Activated naive CD4-positive, alpha-beta T cell (primary cell): ENCODE data around the gene LOXHD1.

ENCODE experiments used
- DNase-seq, 4 experiments: peaks; one replicate each; lab custom pipeline; 2025; lab: John Stamatoyannopoulos, UW

Gene LOXHD1

GRCh38 chr18:46448347-46448746, 208.7 kb downstream of the LOXHD1 start:
- no peak for DNase-seq

- no peak for DNase-seq
Measured at GRCh38 chr18:46447792-46448191, 209.2 kb downstream of the LOXHD1 start.

GRCh38 chr18:46447323-46447722, 209.7 kb downstream of the LOXHD1 start:
- no peak for DNase-seq

GRCh38 chr18:46445522-46446313, 211.3 kb downstream of the LOXHD1 start:
- DNase-seq, result no peak

- no peak for DNase-seq
Measured at GRCh38 chr18:46439037-46439436, 218.0 kb downstream of the LOXHD1 start.

GRCh38 chr18:46437061-46437460, 220.0 kb downstream of the LOXHD1 start:
- no peak for DNase-seq

- DNase-seq, result no peak
Measured at GRCh38 chr18:46436621-46437020, 220.4 kb downstream of the LOXHD1 start.

- no peak for DNase-seq
Measured at GRCh38 chr18:46435031-46435430, 222.0 kb downstream of the LOXHD1 start.

GRCh38 chr18:46434629-46435028, 222.4 kb downstream of the LOXHD1 start:
- no peak for DNase-seq

- DNase-seq, result no peak
Measured at GRCh38 chr18:46433121-46433826, 223.7 kb downstream of the LOXHD1 start.

GRCh38 chr18:46431522-46432171, 225.4 kb downstream of the LOXHD1 start:
- DNase-seq, result no peak

GRCh38 chr18:46429649-46430224, 227.3 kb downstream of the LOXHD1 start:
- DNase-seq, result no peak

GRCh38 chr18:46429130-46429529, 227.9 kb downstream of the LOXHD1 start:
- DNase-seq, result no peak

GRCh38 chr18:46428368-46428767, 228.7 kb downstream of the LOXHD1 start:
- DNase-seq, result no peak

GRCh38 chr18:46427216-46427995, 229.6 kb downstream of the LOXHD1 start:
- no peak for DNase-seq
